Fibroblast of skin of scalp (primary cell): Measurements from ENCODE around the gene COL25A1.

ENCODE experiments used
- DNase-seq: peaks from one replicate; pipeline ENCODE4 v3.0.0-alpha.2; 2013

COL25A1 gene

GRCh38 chr4:109214622-109215301 is 87.7 kb downstream of the COL25A1 start:
- peak; percentile 4 for DNase-seq

DNA sequence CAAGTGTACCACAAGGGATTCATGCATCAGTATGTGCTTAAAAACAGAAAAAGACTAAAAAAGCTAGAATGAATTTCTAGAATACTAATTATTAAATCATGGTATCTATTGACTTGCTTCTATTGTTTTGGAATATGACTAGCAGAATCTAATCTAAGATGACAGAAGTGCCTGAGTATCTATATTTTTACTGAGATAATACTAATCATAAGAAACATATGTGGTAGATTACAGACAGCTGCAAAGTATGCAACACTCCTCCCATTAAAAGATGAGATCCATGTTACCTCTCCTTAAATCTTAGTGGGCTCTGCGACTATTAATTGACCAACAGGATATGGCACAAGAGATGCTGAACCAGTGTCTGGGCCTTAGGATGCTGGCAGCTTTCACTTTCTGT is 89.4 kb downstream of the COL25A1 start:
- no peak for DNase-seq

DNA sequence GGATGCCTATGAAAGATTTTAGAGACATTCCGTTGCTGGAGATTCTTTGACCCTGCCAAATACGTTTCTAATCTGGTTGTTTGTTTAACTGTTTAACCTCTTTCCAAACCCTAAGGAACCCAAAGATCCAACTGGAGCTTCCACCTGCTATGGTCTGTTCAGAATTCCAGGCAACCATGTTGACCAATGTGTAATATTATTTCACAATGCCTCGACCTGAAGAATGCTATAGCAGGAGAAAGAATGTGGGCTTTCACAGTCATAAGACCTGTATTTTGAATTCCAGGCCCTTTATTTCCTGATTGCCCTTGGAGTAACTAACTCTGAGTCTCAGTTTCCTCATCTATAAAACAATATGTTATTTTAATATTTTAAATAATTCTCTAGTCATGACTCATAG is 90.8 kb downstream of the COL25A1 start:
- DNase-seq, result peak; percentile 34

GRCh38 chr4:109209647-109210046 is 92.8 kb downstream of the COL25A1 start:
- DNase-seq, result no peak

DNA sequence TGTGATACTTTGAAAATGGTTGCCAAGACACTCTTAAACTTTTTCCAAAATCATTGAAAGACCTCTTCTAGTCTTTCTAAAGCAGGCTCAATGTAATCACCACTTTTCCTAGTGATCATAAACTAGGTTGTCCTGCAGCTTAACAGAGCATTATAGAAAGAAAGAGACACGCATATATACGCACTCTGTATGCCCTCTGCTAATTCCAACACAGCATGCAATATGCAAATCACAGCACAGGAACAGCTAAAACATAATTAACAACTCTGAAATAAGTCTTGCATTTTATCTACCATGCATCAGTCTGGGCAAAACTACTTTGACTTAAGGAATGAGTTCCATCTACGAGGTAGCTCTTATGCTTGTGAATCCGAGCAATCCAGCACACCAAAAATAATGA is 94.6 kb downstream of the COL25A1 start:
- no peak for DNase-seq

GRCh38 chr4:109207061-109207460 is 95.4 kb downstream of the COL25A1 start:
- DNase-seq, result peak; percentile 63

DNA sequence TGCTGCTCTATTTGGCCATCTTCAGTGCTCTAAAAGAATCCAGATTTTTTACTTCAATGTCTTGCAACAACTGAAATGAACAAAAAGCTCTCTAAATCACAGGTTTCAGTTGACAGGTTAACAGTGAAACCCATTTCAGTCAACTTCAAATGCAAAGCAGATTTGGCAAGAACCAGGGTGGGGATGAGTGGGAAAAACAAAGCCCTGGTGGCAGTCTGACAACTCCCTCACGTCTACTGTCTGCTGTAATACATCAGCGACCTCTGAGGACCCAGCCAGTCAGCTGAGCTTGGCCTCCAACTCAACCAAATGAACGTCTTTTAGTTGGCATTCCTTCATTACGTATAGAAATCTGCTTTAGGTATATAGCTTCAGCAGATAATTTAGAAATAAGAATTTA is 95.8 kb downstream of the COL25A1 start:
- DNase-seq, result no peak

DNA sequence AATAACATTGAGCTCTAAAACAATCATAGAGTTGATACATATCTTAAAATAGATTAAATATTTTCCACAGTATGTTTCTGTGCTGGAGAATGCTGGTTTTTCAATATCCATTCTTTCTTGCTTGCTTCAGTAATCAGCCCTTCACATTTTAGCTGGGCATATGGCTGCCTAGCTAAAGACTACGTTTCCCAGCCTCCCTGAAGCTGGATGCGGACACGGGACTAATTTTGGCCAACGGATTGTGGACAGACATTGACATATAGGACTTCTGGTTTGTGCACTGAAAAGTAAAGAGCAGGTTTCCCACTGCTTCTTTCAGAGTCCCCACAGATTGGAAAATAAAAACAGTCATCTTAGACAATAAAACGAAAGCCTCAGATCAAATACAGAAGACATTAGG is 97.3 kb downstream of the COL25A1 start:
- DNase-seq, result no peak

DNA sequence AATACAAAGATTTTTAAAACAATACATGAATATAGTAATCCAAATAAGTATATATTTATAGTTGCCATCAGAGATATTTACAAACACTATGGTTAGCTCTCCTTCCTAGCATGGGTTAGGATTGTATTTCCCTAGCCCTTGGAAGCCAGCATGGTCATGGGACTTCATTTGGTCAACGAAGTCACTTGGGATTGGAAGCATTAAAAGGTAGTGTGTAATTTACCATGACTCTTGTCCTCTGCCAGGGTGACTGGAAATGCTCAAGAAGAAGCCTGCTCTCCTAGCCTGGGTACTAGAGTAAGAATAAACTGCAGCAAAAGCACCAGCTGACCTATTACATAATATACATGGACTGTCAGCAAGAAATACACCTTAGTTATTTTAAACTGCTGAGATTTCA is 102.9 kb downstream of the COL25A1 start:
- DNase-seq, result no peak

DNA sequence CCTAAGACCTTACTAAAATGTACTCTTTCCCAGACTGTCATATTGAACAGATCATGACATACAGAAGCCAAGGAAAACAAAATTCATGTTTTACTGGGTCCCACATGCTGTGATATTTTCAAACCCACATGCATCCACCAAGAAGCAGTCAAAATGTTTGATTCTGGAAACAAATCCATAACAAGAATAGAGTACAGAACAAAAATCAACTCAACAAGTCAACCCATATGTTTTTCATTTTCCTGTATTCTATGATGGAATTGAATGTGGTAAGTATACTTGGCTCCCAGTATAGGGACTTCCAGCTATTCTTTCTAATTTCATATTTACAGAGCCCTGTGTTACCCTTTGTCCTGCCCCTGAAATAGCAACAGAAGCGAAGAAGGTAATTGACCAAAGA is 106.8 kb downstream of the COL25A1 start:
- peak; percentile 13 for DNase-seq

GRCh38 chr4:109191216-109191615 is 111.2 kb downstream of the COL25A1 start:
- no peak for DNase-seq

DNA sequence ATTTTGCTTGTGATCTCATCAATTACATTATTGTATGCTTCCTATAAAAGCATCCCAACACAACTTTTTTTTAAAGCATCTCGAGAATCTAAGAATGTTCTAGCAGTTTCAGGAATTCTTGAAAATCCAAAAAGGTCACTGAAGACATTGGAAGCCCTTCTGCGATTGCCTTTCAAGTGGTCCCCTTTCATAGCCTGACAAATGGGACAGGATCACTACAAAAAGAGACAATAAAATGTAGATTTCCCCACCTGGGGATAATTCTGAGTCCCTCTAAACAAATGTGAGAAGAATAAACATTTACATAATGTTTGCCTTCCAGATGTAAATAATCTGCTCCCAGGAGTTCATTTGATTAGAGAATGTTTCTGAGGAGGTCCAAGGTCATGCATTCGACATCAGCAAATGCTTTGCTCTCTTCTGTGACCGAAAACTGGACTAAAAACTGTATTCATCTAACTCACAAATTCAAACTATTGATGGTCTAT is 116.0 kb downstream of the COL25A1 start:
- no peak for DNase-seq

- DNase-seq, result no peak
Measured at GRCh38 chr4:109185951-109186350, 116.5 kb downstream of the COL25A1 start.

DNA sequence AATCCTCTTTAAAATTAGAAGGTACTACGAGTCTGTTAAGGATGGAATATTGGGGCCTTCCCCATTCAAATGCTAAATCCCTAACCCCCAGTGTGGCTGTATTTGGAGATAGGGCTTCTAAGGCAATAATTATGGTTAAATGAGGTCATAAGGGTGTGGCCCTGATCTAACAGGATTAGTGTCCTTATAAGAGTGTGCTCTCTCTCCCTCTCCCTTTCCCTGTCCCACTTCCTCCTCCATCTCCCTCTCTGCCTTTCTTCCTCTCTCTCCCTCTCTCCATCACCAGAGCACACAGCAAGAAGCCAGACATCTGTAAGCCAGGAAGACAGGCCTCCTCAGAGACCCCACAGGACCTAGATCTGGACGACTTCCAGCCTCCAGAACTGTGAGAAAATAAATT is 116.9 kb downstream of the COL25A1 start:
- no peak for DNase-seq

- peak; percentile 12 for DNase-seq
Measured at GRCh38 chr4:109184491-109184961, 117.9 kb downstream of the COL25A1 start.

DNA sequence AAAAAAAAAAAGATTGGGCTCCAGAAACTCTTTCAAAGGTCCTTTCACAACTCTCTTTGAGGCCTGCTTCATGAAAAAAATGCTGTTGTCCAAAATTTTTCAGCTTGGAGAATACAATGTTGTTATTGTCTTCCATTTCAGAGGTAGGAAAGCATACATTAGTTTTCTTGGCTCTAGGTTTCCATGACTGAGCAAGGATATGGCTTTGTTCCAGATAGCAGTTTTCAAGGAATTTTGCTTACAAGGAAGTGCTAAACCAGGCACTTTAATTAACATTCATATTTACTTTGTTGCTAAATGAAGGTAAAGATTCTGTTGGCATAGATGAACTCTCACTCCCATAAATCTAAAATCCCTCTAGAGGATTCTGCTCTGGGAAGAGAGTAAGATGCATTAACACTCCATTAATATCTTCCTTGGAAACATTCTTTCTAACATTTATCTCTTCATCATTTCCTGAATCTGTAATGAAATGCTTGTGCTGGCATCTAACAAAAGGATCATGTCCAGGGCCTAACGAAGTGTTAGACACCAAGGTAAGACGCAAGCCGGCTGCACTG is 118.4 kb downstream of the COL25A1 start:
- no peak for DNase-seq

GRCh38 chr4:109182696-109183095 is 119.8 kb downstream of the COL25A1 start:
- DNase-seq, result no peak

GRCh38 chr4:109179061-109179460 is 123.4 kb downstream of the COL25A1 start:
- no peak for DNase-seq

GRCh38 chr4:109177096-109177810 is 125.2 kb downstream of the COL25A1 start:
- DNase-seq, result no peak

- DNase-seq, result no peak
Measured at GRCh38 chr4:109174224-109174953, 128.1 kb downstream of the COL25A1 start.

GRCh38 chr4:109172301-109172700 is 130.2 kb downstream of the COL25A1 start:
- DNase-seq, result no peak

- DNase-seq, result peak; percentile 19
Measured at GRCh38 chr4:109171070-109171469, 131.4 kb downstream of the COL25A1 start.

- DNase-seq, result no peak
Measured at GRCh38 chr4:109169170-109169569, 133.3 kb downstream of the COL25A1 start.
